Muscle layer of colon (tissue), 2 donors: ENCODE measurements around the gene GIMAP8.

Experiments used
- H3K27ac ChIP-seq: one replicate; pipeline ENCODE4 v1.7.0; 2013; ENCODE audit warnings: low read depth, mild to moderate bottlenecking, low read length, moderate library complexity
- H3K27me3 ChIP-seq, 2 donors: one replicate each; pipeline ENCODE4 v1.7.0; 2013; ENCODE audit warnings: low read length in 2 of 2, mild to moderate bottlenecking in 2 of 2; ENCODE audit not compliant: insufficient read depth in 2 of 2, control insufficient read depth in 1 of 2
- H3K36me3 ChIP-seq: one replicate; pipeline ENCODE4 v1.7.0; 2013; ENCODE audit warnings: mild to moderate bottlenecking, low read length; ENCODE audit not compliant: insufficient read depth
- H3K4me1 ChIP-seq: one replicate; pipeline ENCODE4 v1.7.0; 2013; ENCODE audit warnings: mild to moderate bottlenecking, low read length; ENCODE audit not compliant: insufficient read depth
- H3K4me3 ChIP-seq, 2 donors: one replicate each; pipeline ENCODE4 v1.7.0; 2013; ENCODE audit warnings: low read length in 2 of 2, low read depth in 1 of 2, mild to moderate bottlenecking in 1 of 2, moderate library complexity in 1 of 2
- H3K9ac ChIP-seq: one replicate; pipeline ENCODE4 v1.7.0; 2013; ENCODE audit warnings: low read length
- H3K9me3 ChIP-seq: one replicate; pipeline ENCODE4 v1.7.0; 2013; ENCODE audit warnings: mild to moderate bottlenecking, low read length
- donor health status: abdominal sarcoma.
- donor health status: Adenocarcinoma of cecum.

GIMAP8 gene

DNA sequence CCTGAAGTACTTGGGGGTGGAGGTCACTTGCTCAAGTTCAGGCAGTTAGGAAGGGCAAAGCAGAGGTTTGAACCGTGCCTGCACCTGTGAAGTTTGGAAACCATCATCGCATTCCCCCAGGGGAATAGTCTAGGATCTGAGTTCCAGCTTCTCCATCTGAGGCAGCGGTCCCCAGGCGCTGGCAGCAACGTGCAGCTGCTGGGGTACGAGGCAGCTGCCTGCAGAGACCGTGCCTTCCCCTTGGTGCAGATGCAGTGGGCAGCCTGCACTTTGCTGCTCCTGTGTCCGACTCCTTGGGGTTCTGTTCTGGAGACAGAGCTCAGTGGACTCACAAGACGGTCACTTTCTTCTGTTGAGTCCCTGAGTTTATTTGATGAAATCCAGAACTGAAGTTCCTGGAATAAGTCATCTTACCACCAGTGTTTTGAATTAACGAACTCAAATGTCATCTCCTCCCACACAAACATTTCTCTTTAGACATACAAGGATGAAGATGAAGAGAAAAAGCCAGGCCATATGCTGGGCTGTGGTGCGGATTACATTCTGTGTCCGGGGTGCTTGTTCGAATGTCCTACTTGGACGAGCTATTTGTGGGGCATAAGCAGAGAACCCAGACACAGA is 19.9 kb upstream of the GIMAP8 start:
- Histone ChIP-seq H3K9ac (no peak overlapping the region), H3K36me3 (no peaks in the 10 kb centered on the region), H3K27me3 (no peaks in the 10 kb centered on the region), H3K27ac (no peak overlapping the region), H3K4me1 (peaks cover 7% of the 10 kb centered on the region), H3K9me3 (no peaks in the 10 kb centered on the region), H3K4me3 (no peak overlapping the region)

DNA sequence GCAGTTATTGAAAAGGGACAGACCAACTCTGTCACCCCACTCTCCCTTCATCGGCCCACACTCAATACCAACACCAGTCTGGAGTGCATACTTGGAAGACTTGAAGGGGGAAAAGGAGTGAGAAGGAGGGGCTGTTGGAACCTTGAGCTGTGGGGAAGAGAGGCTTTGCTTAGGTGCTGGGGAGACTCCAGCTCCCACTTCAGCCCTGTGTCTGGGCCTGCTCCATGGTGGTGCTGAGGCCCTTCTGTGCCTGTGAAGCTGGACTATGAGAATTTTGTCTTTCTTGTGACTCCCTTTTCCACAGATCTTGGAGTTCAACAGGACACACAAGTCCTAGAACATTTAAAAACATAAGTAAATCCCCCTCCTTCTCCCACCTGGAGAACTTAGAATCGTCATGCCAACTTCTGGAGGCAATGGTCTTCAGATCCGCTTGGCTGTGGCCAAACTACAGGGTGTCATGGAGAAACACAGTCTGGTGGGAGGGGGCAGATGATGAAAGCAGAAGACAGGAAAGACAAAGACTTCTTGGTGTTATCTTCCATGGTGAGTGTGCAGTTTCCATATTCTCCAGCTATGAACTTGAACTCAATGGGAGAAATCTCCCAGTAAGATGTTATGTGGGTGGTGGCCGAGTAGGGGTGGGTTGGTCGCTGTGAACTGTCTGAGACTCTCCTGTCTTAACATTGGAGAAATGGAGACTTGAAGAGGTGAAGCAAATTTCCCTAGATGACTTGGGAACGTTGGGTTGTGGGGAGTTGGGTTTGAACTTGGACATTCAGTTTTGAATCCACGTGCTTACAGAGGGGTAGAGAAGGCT is 18.4 kb upstream of the GIMAP8 start:
- Histone ChIP-seq H3K4me1 (peaks cover 7% of the 10 kb centered on the region), H3K9me3 (no peaks in the 10 kb centered on the region), H3K27me3 (no peaks in the 10 kb centered on the region), H3K27ac (no peak overlapping the region), H3K4me3 (no peak overlapping the region), H3K36me3 (no peaks in the 10 kb centered on the region), H3K9ac (no peak overlapping the region)

DNA sequence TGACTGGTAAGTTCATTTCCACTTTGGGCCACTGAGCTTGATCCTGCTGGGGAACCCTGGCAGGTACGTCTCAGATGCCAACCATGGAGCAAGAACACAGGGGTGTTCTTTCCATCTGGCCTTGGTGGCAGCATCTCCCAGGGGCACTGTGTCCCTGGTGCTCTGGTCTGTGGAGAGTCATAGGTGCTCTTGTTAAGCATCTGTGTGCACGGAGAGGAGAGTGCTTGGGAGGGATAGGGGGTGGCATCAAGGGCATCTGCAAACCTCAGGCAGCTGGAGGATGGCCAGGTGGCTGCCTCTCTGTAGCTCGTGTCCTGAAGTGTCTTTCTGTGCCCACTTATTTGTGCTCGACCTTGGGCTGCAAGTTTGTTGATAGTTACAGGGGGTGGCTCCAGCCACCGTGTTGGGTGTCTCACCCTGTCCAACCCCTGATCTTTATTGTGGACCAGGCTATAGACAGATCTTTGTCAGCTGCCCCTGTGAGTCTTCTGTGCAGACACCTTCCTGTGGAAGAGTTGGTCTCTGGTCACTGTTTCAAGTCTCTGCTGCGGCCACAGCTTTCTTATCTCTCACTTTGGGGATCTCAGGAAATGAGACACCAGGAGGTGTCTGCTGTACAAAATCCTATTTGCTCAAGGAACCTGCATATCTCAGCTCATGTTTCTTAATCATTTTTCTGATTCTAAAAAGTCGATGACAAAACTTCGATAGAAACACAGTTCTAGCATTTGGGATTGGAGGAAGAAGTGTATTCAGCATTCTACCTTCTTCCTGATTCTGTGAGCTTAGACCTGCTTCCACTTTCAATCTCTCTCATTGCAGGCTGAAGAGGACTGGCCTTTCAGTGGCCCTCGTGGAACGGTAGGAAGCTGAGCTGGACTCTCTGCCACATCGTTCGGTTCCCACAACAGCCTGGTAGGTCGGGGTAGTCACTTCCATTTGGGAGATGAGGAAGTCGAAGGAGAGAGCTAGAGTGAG is 17.2 kb upstream of the GIMAP8 start:
- no peak overlapping the region for H3K9ac ChIP-seq
- peaks cover 7% of the 10 kb centered on the region for H3K4me1 ChIP-seq
- H3K4me3 ChIP-seq = no peak overlapping the region
- H3K27me3 ChIP-seq = no peaks in the 10 kb centered on the region
- no peak overlapping the region for H3K27ac ChIP-seq
- no peaks in the 10 kb centered on the region for H3K36me3 ChIP-seq
- H3K9me3 ChIP-seq = no peaks in the 10 kb centered on the region

DNA sequence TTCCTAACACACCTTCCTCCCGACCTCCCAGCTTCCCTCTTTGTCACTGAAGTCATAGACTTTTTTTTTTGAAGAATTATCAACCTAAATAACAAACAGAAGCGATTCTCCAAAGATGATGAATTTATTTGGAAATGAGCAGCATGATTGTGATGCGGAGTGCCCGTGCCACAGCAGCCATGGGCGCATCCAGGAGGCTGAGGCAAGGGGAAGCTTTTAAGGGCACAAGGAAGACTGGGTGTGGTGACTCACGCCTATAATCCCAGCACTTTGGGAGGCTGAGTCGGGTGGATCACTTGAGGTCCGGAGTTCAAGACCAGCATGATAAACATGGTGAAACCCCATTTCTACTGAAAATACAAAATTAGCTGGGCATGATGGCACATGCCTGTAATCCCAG is 16.2 kb upstream of the GIMAP8 start:
- peaks cover 2% of the 10 kb centered on the region for H3K4me1 ChIP-seq
- no peaks in the 10 kb centered on the region for H3K9me3 ChIP-seq
- H3K36me3 ChIP-seq = no peaks in the 10 kb centered on the region
- no peaks in the 10 kb centered on the region for H3K27me3 ChIP-seq
- no peak overlapping the region for H3K9ac ChIP-seq
- no peak overlapping the region for H3K27ac ChIP-seq
- H3K4me3 ChIP-seq = no peak overlapping the region

DNA sequence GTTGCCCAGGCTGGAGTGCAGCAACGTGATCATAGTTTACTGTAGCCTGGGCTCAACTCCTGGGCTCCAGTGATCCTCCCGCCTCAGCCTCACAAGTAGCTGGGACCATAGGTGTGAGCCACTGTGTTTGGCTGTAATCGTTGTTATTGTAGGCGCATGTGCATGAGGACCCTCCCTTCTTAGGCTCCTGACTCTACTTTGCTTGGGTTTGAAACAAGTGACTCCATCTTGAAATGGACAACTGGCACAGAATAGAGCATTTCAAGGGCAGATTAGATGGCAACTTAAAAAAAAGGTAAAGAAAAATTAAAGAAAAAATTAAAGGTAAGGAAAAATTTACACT is 15.4 kb upstream of the GIMAP8 start:
- Histone ChIP-seq H3K9me3 (no peaks in the 10 kb centered on the region), H3K27ac (no peak overlapping the region), H3K4me3 (no peak overlapping the region), H3K4me1 (no peaks in the 10 kb centered on the region), H3K27me3 (no peaks in the 10 kb centered on the region), H3K9ac (no peak overlapping the region), H3K36me3 (no peaks in the 10 kb centered on the region)

DNA sequence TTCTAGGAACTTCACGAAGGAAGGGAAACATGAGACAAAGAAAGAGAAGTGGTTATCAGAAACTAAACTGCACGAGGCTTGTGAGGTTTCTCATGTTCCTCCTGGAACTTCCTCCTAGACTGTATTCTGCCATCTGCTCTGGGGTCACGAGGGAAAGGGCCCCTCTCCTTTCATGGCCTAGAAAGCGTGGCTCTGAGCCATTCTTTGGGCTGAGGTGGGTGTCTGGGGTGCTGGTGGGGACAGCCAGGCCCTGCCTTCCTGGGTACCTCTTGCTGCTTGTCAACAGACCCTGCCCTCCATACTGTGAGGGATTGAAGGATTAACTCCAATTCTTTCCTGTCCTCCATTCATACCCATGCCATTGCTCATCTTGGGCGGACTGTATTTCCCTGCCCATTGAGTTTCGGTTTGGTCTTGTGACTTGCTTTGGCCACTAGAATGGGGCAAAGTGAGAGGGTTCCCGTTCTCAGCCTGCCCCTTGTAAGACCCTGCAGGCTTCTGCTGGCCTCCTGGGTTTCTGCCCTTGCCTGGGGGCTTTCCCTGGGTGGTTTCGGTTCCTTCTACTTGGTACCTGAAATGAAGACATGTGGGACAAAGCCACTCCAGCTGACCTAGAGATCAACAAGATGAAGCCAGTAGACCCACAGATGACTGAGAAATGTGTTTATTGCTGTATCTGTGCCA is 14.9 kb upstream of the GIMAP8 start:
- Histone ChIP-seq H3K4me3 (no peak overlapping the region), H3K36me3 (no peaks in the 10 kb centered on the region), H3K27ac (no peak overlapping the region), H3K9ac (no peak overlapping the region), H3K27me3 (no peaks in the 10 kb centered on the region), H3K4me1 (no peaks in the 10 kb centered on the region), H3K9me3 (no peaks in the 10 kb centered on the region)

DNA sequence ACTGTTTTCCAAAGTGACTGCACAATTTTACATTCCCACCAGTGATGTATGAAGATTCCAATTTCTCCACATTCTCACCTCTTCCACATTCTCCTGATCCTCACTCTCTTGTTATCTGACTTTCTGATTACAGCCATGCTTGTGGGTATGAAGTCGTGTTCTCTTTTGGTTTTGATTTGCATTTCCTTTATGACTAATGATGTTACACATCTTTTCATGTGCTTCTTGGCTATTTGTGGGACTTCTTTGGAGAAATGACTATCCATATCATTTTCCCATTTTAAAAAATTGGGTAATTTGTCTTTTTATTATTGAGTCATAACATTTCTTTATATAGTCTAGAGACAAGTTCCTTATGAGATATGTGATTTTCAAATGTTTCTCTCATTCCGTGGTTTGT is 10.5 kb upstream of the GIMAP8 start:
- Histone ChIP-seq H3K27ac (no peak overlapping the region), H3K4me3 (no peak overlapping the region), H3K9ac (no peak overlapping the region), H3K27me3 (no peaks in the 10 kb centered on the region), H3K36me3 (no peaks in the 10 kb centered on the region), H3K4me1 (no peaks in the 10 kb centered on the region), H3K9me3 (no peaks in the 10 kb centered on the region)

DNA sequence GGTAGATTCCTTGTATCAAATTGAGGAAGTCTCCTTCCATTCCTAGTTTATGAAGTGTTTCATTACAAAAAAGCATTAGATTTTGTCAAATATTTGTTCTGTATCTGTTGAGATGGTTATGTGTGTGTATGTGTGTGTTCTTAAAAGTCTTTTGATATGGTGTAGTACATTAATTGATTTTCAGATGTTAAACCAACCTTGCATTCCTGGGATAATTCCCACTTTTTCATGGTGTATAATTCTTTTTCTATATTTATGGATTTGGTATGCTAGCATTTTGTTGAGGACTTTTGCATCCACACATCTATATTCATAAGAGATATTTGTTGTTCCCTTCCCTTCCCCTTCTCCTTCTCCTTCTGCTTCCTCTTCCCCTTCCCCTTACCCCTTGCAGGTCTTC is 8.9 kb upstream of the GIMAP8 start:
- H3K4me3 ChIP-seq = no peak overlapping the region
- no peak overlapping the region for H3K27ac ChIP-seq
- no peak overlapping the region for H3K9ac ChIP-seq

DNA sequence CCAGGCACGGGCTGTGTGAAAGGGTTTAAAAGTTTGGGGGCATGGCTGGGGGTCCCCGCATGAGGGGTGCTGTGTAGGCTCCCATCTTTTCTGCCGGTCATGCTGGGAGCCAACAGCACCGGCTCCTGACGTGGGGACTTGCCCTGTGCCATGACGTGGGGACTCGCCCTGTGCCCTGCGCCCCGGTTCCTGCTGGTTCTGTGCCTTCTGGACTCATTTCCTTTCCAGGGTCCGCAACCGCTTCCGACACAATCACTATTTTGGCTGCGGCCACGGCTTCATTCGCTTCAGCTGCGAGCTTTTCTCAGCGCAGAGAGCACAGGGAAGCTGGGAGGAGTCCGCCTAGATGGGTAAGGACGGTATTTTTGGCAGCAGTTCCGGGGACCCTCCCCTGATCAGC is 7.6 kb upstream of the GIMAP8 start:
- Histone ChIP-seq H3K4me3 (no peak overlapping the region), H3K9me3 (no peaks in the 10 kb centered on the region), H3K36me3 (no peaks in the 10 kb centered on the region), H3K27me3 (no peaks in the 10 kb centered on the region), H3K27ac (no peak overlapping the region), H3K4me1 (no peaks in the 10 kb centered on the region), H3K9ac (no peak overlapping the region)

More for the DNA sequence above, 8.9 kb upstream of the GIMAP8 start:
- H3K36me3 ChIP-seq = no peaks in the 10 kb centered on the region
- H3K9me3 ChIP-seq = no peaks in the 10 kb centered on the region
- no peaks in the 10 kb centered on the region for H3K27me3 ChIP-seq
- H3K4me1 ChIP-seq = no peaks in the 10 kb centered on the region

DNA sequence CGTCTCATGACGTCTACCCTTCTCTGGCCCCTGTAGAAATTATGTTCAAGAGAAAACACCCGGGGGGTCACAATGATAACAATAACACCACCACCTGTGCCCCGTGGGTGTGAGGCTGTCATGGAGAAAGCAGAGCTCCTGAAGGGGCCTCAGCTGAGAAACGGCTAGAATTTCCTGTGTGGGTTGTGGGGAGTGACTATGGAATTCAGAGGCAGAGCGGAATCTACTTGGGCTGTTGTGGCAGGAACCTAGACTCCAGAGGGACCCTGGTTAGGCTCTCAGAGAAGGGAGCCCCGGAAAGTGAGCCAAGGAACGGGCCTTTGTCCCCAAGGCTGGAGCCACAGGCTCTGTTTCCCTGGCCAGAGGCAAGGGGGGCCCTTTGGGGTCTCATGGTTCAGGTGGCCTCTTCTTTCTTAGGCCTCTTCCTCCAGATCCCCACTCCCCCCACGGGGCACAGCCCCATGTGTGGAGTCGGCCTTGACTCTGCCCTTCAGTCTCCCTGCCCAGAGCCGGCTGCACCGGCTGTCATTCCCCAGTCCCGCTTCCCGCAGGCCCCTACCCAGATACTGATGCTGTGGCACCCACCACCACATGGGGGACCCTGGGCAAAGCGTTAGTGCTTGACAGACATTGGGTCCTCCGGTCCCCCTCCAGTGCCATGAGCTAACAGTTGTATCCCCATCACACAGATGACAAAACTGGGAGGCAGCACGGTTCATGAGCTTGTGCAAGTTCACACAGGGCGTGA is 6.5 kb upstream of the GIMAP8 start:
- H3K36me3 ChIP-seq = no peaks in the 10 kb centered on the region
- H3K27me3 ChIP-seq = no peaks in the 10 kb centered on the region
- no peak overlapping the region for H3K9ac ChIP-seq
- no peak overlapping the region for H3K4me3 ChIP-seq
- no peak overlapping the region for H3K27ac ChIP-seq
- H3K9me3 ChIP-seq = no peaks in the 10 kb centered on the region
- peaks cover 5% of the 10 kb centered on the region for H3K4me1 ChIP-seq
